SK-N-SH (cell line): ENCODE measurements around the gene ETFDH. TPM values are rescaled to one million over a fixed set of nuclear protein-coding genes. Genes with fewer than 3 reads are reported as not detected.
A peak's percentile ranks its signal among the peaks of the same experiment; 100 is the strongest.

ENCODE experiments used
- CTCF ChIA-PET: fragments of 300-600, 350-600 bp; formaldehyde crosslinking; extraction: SDS; loops from one replicate; lab custom pipeline; 2021; lab: Yijun Ruan, JAX
- POLR2A ChIA-PET: fragments of 350-600 bp; sonication (Branson Sonifier 250); formaldehyde crosslinking; extraction: SDS; loops from one replicate; lab custom pipeline; 2020; ENCODE audit warnings: antibody characterized with exemption, inconsistent platforms; lab: Yijun Ruan, JAX
- DNase-seq: peaks from one replicate; pipeline ENCODE4 v3.0.0; 2012
- H2AFZ ChIP-seq: fragments of 200-600 bp; sonication (generic); 2 replicates; pipeline ENCODE4 v1.8.1; 2016; ENCODE audit warnings: antibody characterized with exemption, mild to moderate bottlenecking, low read depth
- H3F3A ChIP-seq: fragments of 200-600 bp; sonication (generic); replicated peaks from 2 replicates; pipeline ENCODE3; 2016; ENCODE audit warnings: antibody characterized with exemption, mild to moderate bottlenecking; ENCODE audit not compliant: insufficient read depth
- H3K27ac ChIP-seq, 2 experiments: fragments of 200-500 bp in 1 of 2; fragments of 200-600 bp in 1 of 2; sonication (Bioruptor generic) in 1 of 2; sonication (generic), shearing (Covaris generic) in 1 of 2; 2 replicates each; pipeline versions ENCODE4 v1.5.1 to v1.6.1; 2014 to 2016; ENCODE audit warnings: low read depth in 2 of 2, inconsistent platforms in 1 of 2, low read length in 1 of 2, mild to moderate bottlenecking in 1 of 2, mixed read lengths in 1 of 2
- H3K27me3 ChIP-seq: fragments of 200-600 bp; sonication (generic), shearing (Covaris generic); 2 replicates; pipeline ENCODE4 v1.6.1; 2016; ENCODE audit warnings: mixed run types; ENCODE audit not compliant: insufficient read depth
- H3K36me3 ChIP-seq, 2 experiments: fragments of 200-500 bp in 1 of 2; fragments of 200-600 bp in 1 of 2; sonication (Bioruptor generic) in 1 of 2; sonication (generic) in 1 of 2; replicated peaks in 1 of 2; 2 replicates each; pipeline versions ENCODE3 to v1.5.1; 2014 to 2016; ENCODE audit warnings: low read length in 1 of 2, mild to moderate bottlenecking in 1 of 2; ENCODE audit not compliant: insufficient read depth in 2 of 2, control insufficient read depth in 1 of 2
- H3K4me1 ChIP-seq, 2 experiments: fragments of 200-500 bp in 1 of 2; fragments of 200-600 bp in 1 of 2; sonication (Bioruptor generic) in 1 of 2; sonication (generic), shearing (Covaris generic) in 1 of 2; 2 replicates each; pipeline versions ENCODE4 v1.5.1 to v1.6.1; 2014 to 2016; ENCODE audit warnings: low read depth in 1 of 2, low read length in 1 of 2, mixed run types in 1 of 2; ENCODE audit not compliant: insufficient read depth in 2 of 2, control insufficient read depth in 1 of 2
- H3K4me2 ChIP-seq: fragments of 200-600 bp; sonication (generic), shearing (Covaris generic); 2 replicates; pipeline ENCODE4 v1.6.1; 2017; ENCODE audit warnings: mixed run types
- H3K4me3 ChIP-seq, 2 experiments: fragments of 200-500 bp in 1 of 2; fragments of 200-600 bp in 1 of 2; sonication (Bioruptor generic) in 1 of 2; sonication (generic), shearing (Covaris generic) in 1 of 2; 2 replicates each; pipeline versions ENCODE4 v1.5.1 to v1.8.1; 2014 to 2016; ENCODE audit warnings: low read depth in 2 of 2, inconsistent platforms in 1 of 2, low read length in 1 of 2, mild to moderate bottlenecking in 1 of 2, mixed read lengths in 1 of 2, moderate library complexity in 1 of 2
- H3K79me2 ChIP-seq: fragments of 200-600 bp; sonication (generic); 2 replicates; pipeline ENCODE4 v1.8.1; 2017; ENCODE audit warnings: mild to moderate bottlenecking; ENCODE audit not compliant: insufficient read depth
- H3K9ac ChIP-seq: fragments of 200-600 bp; sonication (generic); 2 replicates; pipeline ENCODE4 v1.6.1; 2017; ENCODE audit warnings: mixed run types
- H3K9me2 ChIP-seq: fragments of 200-600 bp; sonication (generic); 2 replicates; pipeline ENCODE4 v1.6.1; 2017; ENCODE audit warnings: mixed run types
- H3K9me3 ChIP-seq: fragments of 200-600 bp; sonication (generic); 2 replicates; pipeline ENCODE4 v1.6.1; 2017; ENCODE audit warnings: mixed run types, mild to moderate bottlenecking, moderate library complexity
- H4K20me1 ChIP-seq: fragments of 200-600 bp; sonication (generic); 2 replicates; pipeline ENCODE4 v1.6.1; 2017; ENCODE audit warnings: mild to moderate bottlenecking, mixed run types; ENCODE audit not compliant: insufficient read depth
- CHD2 ChIP-seq: fragments of 150-350 bp; IDR thresholded peaks from 2 replicates; pipeline ENCODE4 v1.6.1; 2018; ENCODE audit warnings: low read length; ENCODE audit not compliant: partially characterized antibody
- CTCF ChIP-seq: fragments of 200-600 bp; sonication (generic); IDR thresholded peaks from 2 replicates; pipeline ENCODE4 v1.6.1; 2017; ENCODE audit warnings: antibody characterized with exemption, mild to moderate bottlenecking, moderate library complexity
- ELF1 ChIP-seq: IDR thresholded peaks from 2 replicates; pipeline ENCODE4 v1.4.0; 2012
- EZH2phosphoT487 ChIP-seq: fragments of 200-600 bp; sonication (generic); IDR thresholded peaks from 2 replicates; pipeline ENCODE4 v1.6.1; 2017; ENCODE audit warnings: low read depth, mixed run types, mild to moderate bottlenecking, antibody characterized with exemption, moderate library complexity, borderline replicate concordance
- FOSL2 ChIP-seq: IDR thresholded peaks from 2 replicates; pipeline ENCODE4 v1.4.0; 2012; ENCODE audit warnings: low read depth, mild to moderate bottlenecking, moderate library complexity, borderline replicate concordance
- FOXJ3 ChIP-seq: sonication (generic); formaldehyde crosslinking; IDR thresholded peaks from 2 replicates; pipeline ENCODE4 v1.5.1; 2020; ENCODE audit warnings: mild to moderate bottlenecking, missing genetic modification reagents
- JUND ChIP-seq: IDR thresholded peaks from 2 replicates; pipeline ENCODE4 v1.4.0; 2012
- MAX ChIP-seq: IDR thresholded peaks from 2 replicates; pipeline ENCODE4 v1.4.0; 2012; ENCODE audit warnings: low read depth
- MXI1 ChIP-seq: IDR thresholded peaks from 2 replicates; pipeline ENCODE4 v1.6.1; 2012; ENCODE audit warnings: mild to moderate bottlenecking, low read depth, low read length, improper control_type of control experiment
- NRF1 ChIP-seq: IDR thresholded peaks from 2 replicates; pipeline ENCODE4 v1.6.1; 2012; ENCODE audit warnings: low read depth, mild to moderate bottlenecking, low read length
- POLR2AphosphoS5 ChIP-seq: IDR thresholded peaks from 2 replicates; pipeline ENCODE4 v1.6.1; 2012; ENCODE audit warnings: low read depth, low read length
- RAD21 ChIP-seq: IDR thresholded peaks from 2 replicates; pipeline ENCODE4 v1.6.1; 2012; ENCODE audit warnings: mild to moderate bottlenecking, low read length
- RFX5 ChIP-seq: IDR thresholded peaks from 2 replicates; pipeline ENCODE4 v1.6.1; 2012; ENCODE audit warnings: mild to moderate bottlenecking, improper control_type of control experiment, low read length
- SMC3 ChIP-seq: IDR thresholded peaks from 2 replicates; pipeline ENCODE4 v1.6.1; 2012; ENCODE audit warnings: low read depth, low read length, improper control_type of control experiment
- TAF1 ChIP-seq: IDR thresholded peaks from 2 replicates; pipeline ENCODE4 v1.6.1; 2012; ENCODE audit warnings: low read depth, mild to moderate bottlenecking, low read length, moderate library complexity, borderline replicate concordance
- TCF12 ChIP-seq: IDR thresholded peaks from 2 replicates; pipeline ENCODE4 v1.4.0; 2012
- TEAD4 ChIP-seq: IDR thresholded peaks from 2 replicates; pipeline ENCODE4 v1.4.0; 2012; ENCODE audit warnings: mild to moderate bottlenecking, borderline replicate concordance; ENCODE audit not compliant: insufficient read depth
- USF2 ChIP-seq: fragments of 150-350 bp; IDR thresholded peaks from 2 replicates; pipeline ENCODE4 v1.6.1; 2017; ENCODE audit warnings: antibody characterized with exemption, low read length, low read depth, borderline replicate concordance
- YY1 ChIP-seq: IDR thresholded peaks from 2 replicates; pipeline ENCODE4 v1.4.0; 2012; ENCODE audit warnings: low read depth, mild to moderate bottlenecking
- WGBS: methylation state at CpG from one replicate; pipeline ENCODE4 v1.1.6; 2017; ENCODE audit warnings: low lambda C conversion rate; 5-methylcytosine and 5-hydroxymethylcytosine counted together
- polyA plus RNA-seq, 3 experiments: library from polyadenylated mRNA; depleted of rRNA; stranded (reverse); fragments of >200 nt; gene quantifications; 2 replicates each; pipeline ENCODE4 v1.2.3, GENCODE V29; 2012
- TF ChIP-seq, protein P1 (sequence below): IDR thresholded peaks from 2 replicates; pipeline ENCODE4 v1.4.0; 2012; ENCODE audit warnings: low read depth, borderline replicate concordance
- TF ChIP-seq, protein P2 (sequence below): IDR thresholded peaks from 2 replicates; pipeline ENCODE4; 2012

The ETFDH gene
- polyA plus RNA-seq, 1 of the 3 experiments (the other 2 are of a cell fraction), result 12.1 TPM

DNA sequence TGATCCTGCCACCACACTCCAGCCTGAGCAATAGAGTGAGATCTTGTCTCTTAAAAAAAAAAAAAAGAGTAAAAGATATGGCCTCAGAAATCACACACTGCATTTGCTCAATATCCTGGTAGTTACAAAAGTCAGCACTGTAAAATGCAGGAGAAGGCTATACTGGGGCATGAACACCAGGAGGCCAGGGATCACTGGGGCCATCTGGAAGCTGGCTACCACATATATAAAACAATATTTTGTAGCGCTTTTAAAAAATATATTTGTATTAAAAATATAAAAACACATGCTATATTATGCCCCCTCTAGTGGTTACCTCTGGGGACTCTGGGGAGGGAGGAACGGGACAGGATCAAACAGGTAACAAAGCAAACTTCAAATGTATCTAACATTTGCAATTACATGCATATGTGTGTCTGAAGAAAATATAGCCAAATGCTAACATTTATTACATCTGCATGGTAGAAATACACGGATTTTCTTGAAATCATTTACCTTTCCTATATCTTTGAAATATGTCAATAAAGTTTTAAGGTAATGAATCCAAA is 4.4 kb upstream of the ETFDH start:
- H3K9me2 ChIP-seq, result no peaks in the 10 kb centered on the region
- H3K79me2 ChIP-seq, result peaks cover 53% of the 10 kb centered on the region
- H3K27ac ChIP-seq, result no peak overlapping the region; a peak in 1 of 4 replicates
- no peak overlapping the region for H3K9ac ChIP-seq
- peak; percentile 74 for DNase-seq
- POLR2A ChIA-PET, result no interaction called here
- no peaks in the 10 kb centered on the region for H3K9me3 ChIP-seq
- no peaks in the 10 kb centered on the region for H3K27me3 ChIP-seq
- peaks cover 23% of the 10 kb centered on the region for H3F3A ChIP-seq
- WGBS, result 39% methylated on average over 3 of the region's 3 CpGs
- H3K4me3 ChIP-seq, result peak overlapping the region in 1 of 2 experiments; percentile 43; a peak in 1 of 4 replicates
- no peak overlapping the region for H3K4me2 ChIP-seq
- peaks cover 8 to 16% of the 10 kb centered on the region in 2 experiments; a peak in 3 of 4 replicates for H3K4me1 ChIP-seq
- peaks cover 17% of the 10 kb centered on the region; the same call in 1 of the 2 replicates for H4K20me1 ChIP-seq
- peaks cover 14 to 16% of the 10 kb centered on the region in 2 experiments for H3K36me3 ChIP-seq
- CTCF ChIA-PET, result interaction anchor here (0.9 to 3.8 kb wide), 5 partner anchors 11 to 413 kb away, joined by 3 to 19 read pairs (median 3); no protein-coding TSS in a partner anchor
- H2AFZ ChIP-seq, result no peak overlapping the region; the same call in 1 of the 2 replicates
- TF ChIP-seq FOSL2 (no peak), NRF1 (no peak), RFX5 (no peak), CTCF (peak; percentile 71), TCF12 (no peak), SMC3 (peak; percentile 44), ELF1 (no peak), CHD2 (no peak), FOXJ3 (no peak), TEAD4 (no peak), RAD21 (peak; percentile 53), EZH2phosphoT487 (no peak), MXI1 (no peak), POLR2AphosphoS5 (no peak), TAF1 (no peak), MAX (no peak), YY1 (no peak), USF2 (no peak), JUND (no peak)
- TF ChIP-seq, protein P1, sequence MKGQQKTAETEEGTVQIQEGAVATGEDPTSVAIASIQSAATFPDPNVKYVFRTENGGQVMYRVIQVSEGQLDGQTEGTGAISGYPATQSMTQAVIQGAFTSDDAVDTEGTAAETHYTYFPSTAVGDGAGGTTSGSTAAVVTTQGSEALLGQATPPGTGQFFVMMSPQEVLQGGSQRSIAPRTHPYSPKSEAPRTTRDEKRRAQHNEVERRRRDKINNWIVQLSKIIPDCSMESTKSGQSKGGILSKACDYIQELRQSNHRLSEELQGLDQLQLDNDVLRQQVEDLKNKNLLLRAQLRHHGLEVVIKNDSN, result no peak
- TF ChIP-seq, protein P2, sequence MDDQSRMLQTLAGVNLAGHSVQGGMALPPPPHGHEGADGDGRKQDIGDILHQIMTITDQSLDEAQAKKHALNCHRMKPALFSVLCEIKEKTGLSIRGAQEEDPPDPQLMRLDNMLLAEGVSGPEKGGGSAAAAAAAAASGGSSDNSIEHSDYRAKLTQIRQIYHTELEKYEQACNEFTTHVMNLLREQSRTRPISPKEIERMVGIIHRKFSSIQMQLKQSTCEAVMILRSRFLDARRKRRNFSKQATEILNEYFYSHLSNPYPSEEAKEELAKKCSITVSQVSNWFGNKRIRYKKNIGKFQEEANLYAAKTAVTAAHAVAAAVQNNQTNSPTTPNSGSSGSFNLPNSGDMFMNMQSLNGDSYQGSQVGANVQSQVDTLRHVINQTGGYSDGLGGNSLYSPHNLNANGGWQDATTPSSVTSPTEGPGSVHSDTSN, result no peak
